Loucy (cell line): ENCODE data around the gene M1AP.

ENCODE experiments used
- H2AFZ ChIP-seq: fragments of 200-600 bp; sonication (generic); 2 replicates; pipeline ENCODE4 v1.6.0; 2016; ENCODE audit warnings: antibody characterized with exemption, mild to moderate bottlenecking, low read length, moderate library complexity
- H3F3A ChIP-seq: fragments of 200-600 bp; 2 replicates; pipeline ENCODE4 v1.6.0; 2016; ENCODE audit warnings: antibody characterized with exemption, low read depth, mild to moderate bottlenecking
- H3K27me3 ChIP-seq: fragments of 200-600 bp; sonication (generic); 2 replicates; pipeline ENCODE4 v1.6.1; 2014; ENCODE audit warnings: low read length, mild to moderate bottlenecking; ENCODE audit not compliant: insufficient read depth, poor library complexity, severe bottlenecking
- H3K36me3 ChIP-seq: fragments of 200-600 bp; sonication (generic); 2 replicates; pipeline ENCODE4 v1.6.1; 2016; ENCODE audit warnings: low read length; ENCODE audit not compliant: insufficient read depth
- H3K4me1 ChIP-seq: fragments of 200-600 bp; sonication (generic); 2 replicates; pipeline ENCODE4 v1.5.1; 2014; ENCODE audit warnings: low read length, mild to moderate bottlenecking; ENCODE audit not compliant: insufficient read depth, poor library complexity, severe bottlenecking
- H3K4me2 ChIP-seq: fragments of 200-600 bp; sonication (generic); 2 replicates; pipeline ENCODE4 v1.6.0; 2014; ENCODE audit warnings: antibody characterized with exemption, low read length, low read depth, mild to moderate bottlenecking; ENCODE audit not compliant: poor library complexity, severe bottlenecking
- H3K4me3 ChIP-seq: fragments of 200-600 bp; sonication (generic); 2 replicates; pipeline ENCODE4 v1.5.1; 2014; ENCODE audit warnings: low read length, mild to moderate bottlenecking, mixed read lengths; ENCODE audit not compliant: poor library complexity, severe bottlenecking
- H3K79me2 ChIP-seq: fragments of 200-600 bp; sonication (generic); 2 replicates; pipeline ENCODE4 v1.6.1; 2014; ENCODE audit warnings: low read length; ENCODE audit not compliant: insufficient read depth
- H3K9ac ChIP-seq: fragments of 200-600 bp; sonication (generic); 2 replicates; pipeline ENCODE4 v1.6.0; 2014; ENCODE audit warnings: mild to moderate bottlenecking, low read depth, low read length, moderate library complexity; ENCODE audit not compliant: poor library complexity, severe bottlenecking
- H3K9me2 ChIP-seq: fragments of 200-600 bp; sonication (generic); replicated peaks from 2 replicates; pipeline ENCODE4 v1.6.1; 2016; ENCODE audit warnings: low read depth, low read length, mixed read lengths
- H3K9me3 ChIP-seq: fragments of 200-600 bp; sonication (generic); 2 replicates; pipeline ENCODE4 v1.6.1; 2014; ENCODE audit warnings: mild to moderate bottlenecking, antibody characterized with exemption, low read length, low read depth; ENCODE audit not compliant: insufficient read depth
- H4K20me1 ChIP-seq: fragments of 200-600 bp; sonication (generic); 2 replicates; pipeline ENCODE4 v1.6.0; 2014; ENCODE audit warnings: antibody characterized with exemption, low read length, mild to moderate bottlenecking; ENCODE audit not compliant: insufficient read depth, poor library complexity, severe bottlenecking
- EZH2phosphoT487 ChIP-seq: fragments of 200-600 bp; IDR thresholded peaks from 2 replicates; pipeline ENCODE4 v1.6.1; 2018; ENCODE audit warnings: antibody characterized with exemption, mild to moderate bottlenecking, moderate library complexity, borderline replicate concordance
- TF ChIP-seq, protein P1 (sequence below): fragments of 200-600 bp; sonication (generic); conservative IDR thresholded peaks from 2 replicates; pipeline ENCODE4 v1.5.1; 2014; ENCODE audit warnings: mild to moderate bottlenecking, antibody characterized with exemption, low read length

Gene M1AP

DNA sequence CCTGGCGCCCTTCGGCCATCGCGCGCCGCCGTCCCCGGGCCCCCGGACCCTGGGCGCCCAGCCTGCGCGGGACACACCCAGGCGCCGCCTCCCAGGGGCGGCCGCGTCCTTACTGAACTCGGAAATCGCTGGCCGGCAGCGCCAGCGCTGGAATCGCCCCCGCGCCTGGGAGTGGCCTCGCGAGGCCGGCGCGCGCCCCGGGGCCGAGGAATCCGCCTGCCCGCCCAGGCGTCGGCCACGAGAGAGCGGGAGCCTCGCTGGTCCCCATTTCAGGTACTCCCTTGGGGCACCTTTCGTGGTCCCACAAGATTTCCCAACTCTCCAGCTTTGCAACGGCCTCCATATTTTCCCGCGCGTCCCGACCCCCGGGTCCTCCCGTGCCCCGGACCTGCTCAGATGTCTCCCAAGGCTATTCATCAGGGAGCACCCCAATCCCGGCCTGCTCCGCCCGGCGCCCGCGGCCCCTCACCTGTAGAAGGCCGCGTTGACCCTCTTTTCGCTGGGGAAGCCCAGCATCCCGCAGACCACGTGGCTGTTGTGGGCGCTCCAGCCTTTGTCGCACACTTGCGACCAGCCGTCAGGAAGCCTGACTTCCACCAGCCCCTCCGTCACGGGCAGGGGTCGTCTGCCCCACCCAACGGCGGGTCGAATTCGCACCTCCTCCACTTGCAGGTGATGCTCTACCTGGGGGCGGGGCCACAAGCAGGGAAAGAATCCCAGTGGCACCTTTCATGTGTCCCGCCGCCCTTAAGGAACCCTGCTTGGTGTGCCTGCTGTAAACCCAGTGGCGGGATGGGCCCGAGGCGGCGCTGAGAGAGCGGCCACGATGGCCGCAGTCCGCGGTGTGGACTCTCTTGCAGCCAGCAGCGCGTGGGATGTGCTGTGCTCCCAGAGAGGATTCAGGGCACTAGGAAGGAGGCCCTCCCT is 99.0 kb downstream of the M1AP start:
- Histone ChIP-seq H3K4me3 (no peak overlapping the region), H3K36me3 (no peaks in the 10 kb centered on the region), H3K4me1 (peaks cover 14% of the 10 kb centered on the region), H3K9me2 (no peaks in the 10 kb centered on the region), H4K20me1 (no peaks in the 10 kb centered on the region), H3K9ac (no peak overlapping the region), H2AFZ (no peak overlapping the region), H3K27me3 (no peaks in the 10 kb centered on the region), H3K9me3 (no peaks in the 10 kb centered on the region), H3K4me2 (no peak overlapping the region), H3K79me2 (0 out of 2 replicates have a peak, but pooled peaks cover 2% of the 10 kb centered on the region), H3F3A (no peaks in the 10 kb centered on the region)
- TF ChIP-seq, protein P1, sequence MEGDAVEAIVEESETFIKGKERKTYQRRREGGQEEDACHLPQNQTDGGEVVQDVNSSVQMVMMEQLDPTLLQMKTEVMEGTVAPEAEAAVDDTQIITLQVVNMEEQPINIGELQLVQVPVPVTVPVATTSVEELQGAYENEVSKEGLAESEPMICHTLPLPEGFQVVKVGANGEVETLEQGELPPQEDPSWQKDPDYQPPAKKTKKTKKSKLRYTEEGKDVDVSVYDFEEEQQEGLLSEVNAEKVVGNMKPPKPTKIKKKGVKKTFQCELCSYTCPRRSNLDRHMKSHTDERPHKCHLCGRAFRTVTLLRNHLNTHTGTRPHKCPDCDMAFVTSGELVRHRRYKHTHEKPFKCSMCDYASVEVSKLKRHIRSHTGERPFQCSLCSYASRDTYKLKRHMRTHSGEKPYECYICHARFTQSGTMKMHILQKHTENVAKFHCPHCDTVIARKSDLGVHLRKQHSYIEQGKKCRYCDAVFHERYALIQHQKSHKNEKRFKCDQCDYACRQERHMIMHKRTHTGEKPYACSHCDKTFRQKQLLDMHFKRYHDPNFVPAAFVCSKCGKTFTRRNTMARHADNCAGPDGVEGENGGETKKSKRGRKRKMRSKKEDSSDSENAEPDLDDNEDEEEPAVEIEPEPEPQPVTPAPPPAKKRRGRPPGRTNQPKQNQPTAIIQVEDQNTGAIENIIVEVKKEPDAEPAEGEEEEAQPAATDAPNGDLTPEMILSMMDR: no peak
- no peak for TF ChIP-seq EZH2phosphoT487

DNA sequence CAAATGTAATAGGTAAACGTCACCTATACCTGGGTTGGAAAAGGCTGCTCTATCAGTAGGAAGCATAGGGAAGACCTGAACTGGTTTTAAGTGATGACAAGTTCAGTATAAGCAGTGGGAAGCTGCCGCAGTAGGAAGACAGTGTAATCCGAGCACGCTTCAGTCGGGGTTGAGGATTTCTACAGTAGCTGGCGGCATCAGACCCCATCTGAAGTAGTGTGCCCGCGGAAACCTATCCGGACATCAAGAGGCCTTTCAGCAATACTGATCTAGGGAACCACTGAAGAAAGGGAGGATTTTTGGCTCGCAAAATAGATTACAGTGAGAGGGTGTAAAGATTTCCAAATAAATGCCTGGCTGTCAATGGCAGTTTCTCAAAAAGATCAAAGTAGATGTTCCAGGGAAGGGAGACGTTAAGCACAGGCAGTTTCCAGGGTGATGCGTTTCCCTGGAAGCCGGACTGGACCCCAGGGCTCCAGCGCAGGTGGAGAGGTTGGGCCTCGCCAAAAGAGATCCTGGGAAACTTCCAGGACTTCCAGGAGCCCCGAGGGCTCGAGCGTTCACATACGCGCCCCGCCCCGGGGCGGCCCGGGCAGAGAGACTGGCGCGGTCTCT is 99.7 kb downstream of the M1AP start:
- no peaks in the 10 kb centered on the region for H3K79me2 ChIP-seq
- no peak overlapping the region for H3K9ac ChIP-seq
- TF ChIP-seq, protein P1: no peak
- no peak for TF ChIP-seq EZH2phosphoT487
- no peaks in the 10 kb centered on the region for H3F3A ChIP-seq
- no peak overlapping the region for H3K4me2 ChIP-seq
- peaks cover 8% of the 10 kb centered on the region for H3K4me1 ChIP-seq
- no peak overlapping the region for H3K4me3 ChIP-seq
- no peak overlapping the region for H2AFZ ChIP-seq
- no peaks in the 10 kb centered on the region for H3K27me3 ChIP-seq
- no peaks in the 10 kb centered on the region for H4K20me1 ChIP-seq
- no peaks in the 10 kb centered on the region for H3K9me2 ChIP-seq
- H3K36me3 ChIP-seq: no peaks in the 10 kb centered on the region
- no peaks in the 10 kb centered on the region for H3K9me3 ChIP-seq

DNA sequence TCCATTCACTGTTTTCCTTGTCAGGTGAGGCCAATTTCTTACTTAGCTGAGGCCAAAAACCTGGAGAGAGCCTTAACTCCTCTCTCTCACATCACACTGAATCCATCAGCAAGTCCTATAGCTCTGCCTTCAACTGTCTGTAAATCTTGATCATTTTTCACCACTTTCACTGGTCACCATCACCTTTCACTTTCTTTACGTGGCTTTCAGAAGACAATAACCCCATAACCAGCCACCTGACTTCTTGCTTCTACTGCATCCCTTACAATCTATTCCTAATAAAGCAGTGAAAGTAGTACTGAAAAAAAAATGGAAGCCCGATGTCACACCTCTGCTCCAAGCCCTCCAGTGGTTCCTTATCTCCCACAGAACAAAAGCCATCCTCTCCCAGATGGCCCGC is 102.1 kb downstream of the M1AP start:
- H4K20me1 ChIP-seq: no peaks in the 10 kb centered on the region
- H3K4me1 ChIP-seq: no peaks in the 10 kb centered on the region
- no peaks in the 10 kb centered on the region for H3K27me3 ChIP-seq
- H3F3A ChIP-seq: no peaks in the 10 kb centered on the region
- TF ChIP-seq, protein P1: no peak
- no peak for TF ChIP-seq EZH2phosphoT487
- H3K4me2 ChIP-seq: no peak overlapping the region
- H3K9me3 ChIP-seq: no peaks in the 10 kb centered on the region
- no peak overlapping the region for H3K9ac ChIP-seq
- no peaks in the 10 kb centered on the region for H3K9me2 ChIP-seq
- no peak overlapping the region for H3K4me3 ChIP-seq
- no peaks in the 10 kb centered on the region for H3K79me2 ChIP-seq
- no peak overlapping the region for H2AFZ ChIP-seq
- H3K36me3 ChIP-seq: no peaks in the 10 kb centered on the region
